H9 (cell line): ENCODE data around the gene ARHGEF9. TPM values are rescaled to one million over a fixed set of nuclear protein-coding genes. Genes with fewer than 3 reads are reported as not detected.

Source experiments
- DNase-seq: peaks from one replicate; pipeline ENCODE4 v3.0.0-alpha.2; 2017
- H2AFZ ChIP-seq: one replicate; pipeline ENCODE4 v1.6.1; 2013; ENCODE audit warnings: mild to moderate bottlenecking, low read length, control low read depth, moderate library complexity
- H2AK5ac ChIP-seq: 2 replicates; pipeline ENCODE4 v1.6.1; 2013; ENCODE audit warnings: low read length, control low read depth, mixed read lengths; ENCODE audit not compliant: insufficient read length
- H2BK120ac ChIP-seq: one replicate; pipeline ENCODE4 v1.6.1; 2013; ENCODE audit warnings: low read depth, mild to moderate bottlenecking, low read length, control low read depth, inconsistent platforms; ENCODE audit not compliant: poor library complexity, severe bottlenecking
- H2BK12ac ChIP-seq: 2 replicates; pipeline ENCODE4 v1.6.1; 2013; ENCODE audit warnings: low read length, control low read depth, mixed read lengths, low read depth; ENCODE audit not compliant: insufficient read length
- H2BK15ac ChIP-seq: 2 replicates; pipeline ENCODE4 v1.6.1; 2013; ENCODE audit warnings: low read depth, low read length, control low read depth
- H2BK20ac ChIP-seq: one replicate; pipeline ENCODE4 v1.6.1; 2013; ENCODE audit warnings: low read depth, mild to moderate bottlenecking, low read length, control low read depth, inconsistent platforms; ENCODE audit not compliant: poor library complexity, severe bottlenecking
- H2BK5ac ChIP-seq: 2 replicates; pipeline ENCODE4 v1.6.1; 2013; ENCODE audit warnings: low read length, control low read depth, mixed read lengths; ENCODE audit not compliant: insufficient read length
- H3K14ac ChIP-seq: 2 replicates; pipeline ENCODE4 v1.6.1; 2013; ENCODE audit warnings: low read length, control low read depth; ENCODE audit not compliant: insufficient read depth
- H3K18ac ChIP-seq: 2 replicates; pipeline ENCODE4 v1.6.1; 2013; ENCODE audit warnings: low read depth, mild to moderate bottlenecking, mixed read lengths, low read length, control low read depth; ENCODE audit not compliant: insufficient read length
- H3K23ac ChIP-seq: 2 replicates; pipeline ENCODE4 v1.6.1; 2013; ENCODE audit warnings: low read length, control low read depth, mixed read lengths, low read depth; ENCODE audit not compliant: insufficient read length
- H3K23me2 ChIP-seq: 2 replicates; pipeline ENCODE4 v1.6.1; 2013; ENCODE audit warnings: low read depth, mild to moderate bottlenecking, mixed read lengths, low read length, control low read depth; ENCODE audit not compliant: insufficient read length, poor library complexity, severe bottlenecking
- H3K27ac ChIP-seq: 2 replicates; pipeline ENCODE4 v1.5.1; 2013; ENCODE audit warnings: low read length, control low read depth, mixed read lengths, low read depth; ENCODE audit not compliant: insufficient read length
- H3K27me3 ChIP-seq: 2 replicates; pipeline ENCODE4 v1.6.1; 2013; ENCODE audit warnings: low read length, control low read depth, inconsistent platforms; ENCODE audit not compliant: insufficient read depth
- H3K4ac ChIP-seq: 2 replicates; pipeline ENCODE4 v1.6.1; 2013; ENCODE audit warnings: low read depth, mild to moderate bottlenecking, control low read depth, inconsistent platforms, low read length, moderate library complexity
- H3K4me1 ChIP-seq: 2 replicates; pipeline ENCODE4 v1.6.1; 2013; ENCODE audit warnings: low read length, control low read depth, inconsistent platforms; ENCODE audit not compliant: insufficient read depth
- H3K4me2 ChIP-seq: 2 replicates; pipeline ENCODE4 v1.6.1; 2013; ENCODE audit warnings: low read length, control low read depth, mixed read lengths; ENCODE audit not compliant: insufficient read length, insufficient read depth
- H3K56ac ChIP-seq: 2 replicates; pipeline ENCODE4 v1.6.1; 2013; ENCODE audit warnings: low read depth, mild to moderate bottlenecking, mixed read lengths, low read length, control low read depth; ENCODE audit not compliant: insufficient read length
- H3K79me1 ChIP-seq: 2 replicates; pipeline ENCODE4 v1.6.1; 2013; ENCODE audit warnings: low read depth, mild to moderate bottlenecking, moderate library complexity, low read length, control low read depth, inconsistent platforms; ENCODE audit not compliant: insufficient read depth, poor library complexity, severe bottlenecking
- H3K79me2 ChIP-seq: 2 replicates; pipeline ENCODE4 v1.6.1; 2013; ENCODE audit warnings: low read length, control low read depth, inconsistent platforms; ENCODE audit not compliant: insufficient read depth
- H3K9ac ChIP-seq: 2 replicates; pipeline ENCODE4 v1.6.1; 2013; ENCODE audit warnings: low read length, control low read depth, mixed read lengths; ENCODE audit not compliant: insufficient read length; ENCODE audit errors: extremely low read depth
- H3K9me3 ChIP-seq: one replicate; pipeline ENCODE4 v1.6.1; 2013; ENCODE audit warnings: low read depth, low read length, inconsistent platforms; ENCODE audit not compliant: control insufficient read depth
- H3T11ph ChIP-seq: one replicate; pipeline ENCODE4 v1.6.1; 2013; ENCODE audit warnings: mild to moderate bottlenecking, low read length, control low read depth, inconsistent platforms
- H4K20me1 ChIP-seq: one replicate; pipeline ENCODE4 v1.6.1; 2013; ENCODE audit not compliant: control insufficient read depth, insufficient read length, insufficient read depth
- H4K5ac ChIP-seq: 2 replicates; pipeline ENCODE4 v1.6.1; 2013; ENCODE audit warnings: low read depth, mild to moderate bottlenecking, mixed read lengths, low read length, control low read depth; ENCODE audit not compliant: insufficient read length
- H4K8ac ChIP-seq: replicated peaks from 2 replicates; pipeline ENCODE4 v1.6.1; 2013; ENCODE audit warnings: low read length, control low read depth, mixed read lengths, low read depth; ENCODE audit not compliant: insufficient read length
- H4K91ac ChIP-seq: 2 replicates; pipeline ENCODE4 v1.6.1; 2013; ENCODE audit warnings: low read depth, mild to moderate bottlenecking, moderate library complexity, mixed read lengths, low read length, control low read depth; ENCODE audit not compliant: insufficient read length
- H3K27ac Mint-ChIP-seq, 3 experiments: 2 replicates in 2 of 3; 3 replicates in 1 of 3; pipeline ENCODE4 v1.8.0; 2020 to 2021; ENCODE audit warnings: mixed read lengths in 3 of 3, mild to moderate bottlenecking in 1 of 3, moderate library complexity in 1 of 3
- H3K27me3 Mint-ChIP-seq: 2 replicates; pipeline ENCODE4 v1.8.0; 2021; ENCODE audit warnings: low read depth, mild to moderate bottlenecking, moderate library complexity, mixed read lengths
- H3K36me3 Mint-ChIP-seq, 3 experiments: 2 replicates in 2 of 3; 3 replicates in 1 of 3; pipeline ENCODE4 v1.8.0; 2020 to 2021; ENCODE audit warnings: low read depth in 3 of 3, mixed read lengths in 3 of 3; ENCODE audit not compliant: insufficient read depth in 1 of 3
- H3K4me1 Mint-ChIP-seq, 2 experiments: 2 replicates each; pipeline ENCODE4 v1.8.0; 2020; ENCODE audit warnings: mixed read lengths in 2 of 2
- H3K4me3 Mint-ChIP-seq, 2 experiments: 2 replicates in 1 of 2; 3 replicates in 1 of 2; pipeline ENCODE4 v1.8.0; 2020 to 2021; ENCODE audit warnings: mild to moderate bottlenecking in 2 of 2, mixed read lengths in 2 of 2, moderate library complexity in 1 of 2
- H3K9me3 Mint-ChIP-seq, 2 experiments: 2 replicates in 1 of 2; 3 replicates in 1 of 2; pipeline ENCODE4 v1.8.0; 2020; ENCODE audit warnings: mild to moderate bottlenecking in 2 of 2, mixed read lengths in 2 of 2, moderate library complexity in 1 of 2
- CTCF ChIP-seq: fragments of 200-600 bp; sonication (generic); conservative IDR thresholded peaks from 3 replicates; pipeline ENCODE4 v1.8.0; 2021; ENCODE audit warnings: antibody characterized with exemption, mild to moderate bottlenecking
- WGBS: extraction: QIAGEN DNeasy Blood & Tissue Kit; methylation state at CpG from one replicate; pipeline ENCODE4 v1.1.7; 2013; ENCODE audit warnings: missing lambda C conversion rate, low lambda C conversion rate, mixed read lengths; ENCODE audit not compliant: insufficient read length; ENCODE audit errors: extremely low coverage; 5-methylcytosine and 5-hydroxymethylcytosine counted together
- total RNA-seq: library from RNA; stranded (reverse); gene quantifications from 2 replicates; pipeline ENCODE4 v1.2.1, GENCODE V29; 2021

Gene ARHGEF9
- total RNA-seq, 1 experiment from 2014 or later, result 26.4 TPM

GRCh38 chrX:63744850-63745394 is 40.1 kb downstream of the ARHGEF9 start:
- Histone ChIP-seq H4K5ac (no peak overlapping the region), H2AK5ac (no peak overlapping the region), H2AFZ (no peak overlapping the region), H3K79me1 (peaks cover under 1% of the 10 kb centered on the region), H2BK15ac (no peak overlapping the region), H3K4me2 (no peak overlapping the region), H2BK12ac (no peak overlapping the region), H2BK120ac (no peak overlapping the region), H2BK20ac (no peak overlapping the region), H3K23ac (no peak overlapping the region), H3K56ac (no peak overlapping the region), H3K14ac (no peak overlapping the region), H3K4me1 (no peaks in the 10 kb centered on the region), H3K4ac (no peak overlapping the region), H3T11ph (no peak overlapping the region), H3K79me2 (no peaks in the 10 kb centered on the region; the same call in 1 of the 2 replicates), H2BK5ac (no peak overlapping the region), H3K18ac (no peak overlapping the region), H3K9me3 (peaks cover 78% of the 10 kb centered on the region), H4K20me1 (no peaks in the 10 kb centered on the region), H3K23me2 (no peaks in the 10 kb centered on the region), H3K27me3 (no peaks in the 10 kb centered on the region), H4K8ac (no peak overlapping the region), H4K91ac (no peak overlapping the region), H3K9ac (no peak overlapping the region), H3K27ac (no peak overlapping the region)
- TF ChIP-seq CTCF, result no peak
- no peak overlapping the region for H3K4me3 Mint-ChIP-seq
- WGBS, result no CpG with 5 or more reads among the region's 2 CpGs
- no peaks in the 10 kb centered on the region for H3K27me3 Mint-ChIP-seq
- H3K27ac Mint-ChIP-seq, result no peak overlapping the region
- DNase-seq, result no peak
- H3K9me3 Mint-ChIP-seq, result peaks cover 70% of the 10 kb centered on the region in 2 experiments
- H3K36me3 Mint-ChIP-seq, result peaks cover 0 to 18% (median 2%) of the 10 kb centered on the region in 3 experiments; a peak in 4 of 7 replicates
- H3K4me1 Mint-ChIP-seq, result peaks cover 9 to 29% of the 10 kb centered on the region in 2 experiments
